B cell (primary cell): ENCODE data around the gene ACKR2.

Source experiments
- EZH2 ChIP-seq: IDR thresholded peaks from 2 replicates; pipeline ENCODE4 v1.6.1; 2012; ENCODE audit warnings: borderline replicate concordance, low read depth, mild to moderate bottlenecking, moderate library complexity, low read length; ENCODE audit not compliant: insufficient read depth, poor library complexity, severe bottlenecking
- TF ChIP-seq, protein P1 (sequence below): fragments of 200-600 bp; IDR thresholded peaks from one replicate; pipeline ENCODE4 v1.8.0; 2022; ENCODE audit warnings: antibody characterized with exemption, mild to moderate bottlenecking

DNA sequence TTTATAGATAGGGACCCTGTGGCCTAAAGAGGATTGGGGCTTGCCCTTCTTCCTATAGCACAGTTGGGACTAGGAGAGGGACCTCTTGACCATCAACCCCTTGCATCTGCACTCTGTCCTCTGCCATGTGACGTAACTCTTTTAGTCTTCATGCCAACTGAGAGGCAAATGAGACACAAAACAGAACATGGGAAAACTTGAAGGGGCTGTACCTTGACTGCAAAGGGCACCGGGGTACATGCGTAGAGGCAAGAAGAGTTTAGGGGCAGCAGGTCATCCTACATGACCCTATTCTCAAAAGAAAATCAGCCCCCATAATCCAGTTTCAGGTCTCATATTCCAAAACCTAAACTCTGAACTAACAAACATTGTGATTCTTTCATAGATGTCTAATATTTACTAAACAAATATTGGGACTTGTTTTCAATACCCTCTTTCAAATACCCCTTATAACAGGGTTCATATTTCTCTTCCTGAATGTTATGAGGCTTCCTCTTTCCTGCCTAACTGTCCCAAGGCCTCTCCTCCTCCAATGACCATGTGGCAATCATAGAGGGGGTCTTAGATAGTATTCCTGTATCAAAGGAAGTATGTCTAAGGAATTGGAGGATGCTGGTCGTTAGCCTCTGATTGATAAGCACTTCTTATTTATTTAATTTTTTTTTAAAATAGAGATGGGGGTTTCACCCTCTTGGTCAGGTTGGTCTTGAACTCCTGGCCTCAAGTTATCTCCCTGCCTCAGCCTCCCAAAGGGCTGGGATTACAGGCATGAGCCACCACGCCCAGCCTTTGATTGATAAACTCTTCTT is 20.6 kb downstream of the ACKR2 start:
- TF ChIP-seq EZH2: no peak
- TF ChIP-seq, protein P1, sequence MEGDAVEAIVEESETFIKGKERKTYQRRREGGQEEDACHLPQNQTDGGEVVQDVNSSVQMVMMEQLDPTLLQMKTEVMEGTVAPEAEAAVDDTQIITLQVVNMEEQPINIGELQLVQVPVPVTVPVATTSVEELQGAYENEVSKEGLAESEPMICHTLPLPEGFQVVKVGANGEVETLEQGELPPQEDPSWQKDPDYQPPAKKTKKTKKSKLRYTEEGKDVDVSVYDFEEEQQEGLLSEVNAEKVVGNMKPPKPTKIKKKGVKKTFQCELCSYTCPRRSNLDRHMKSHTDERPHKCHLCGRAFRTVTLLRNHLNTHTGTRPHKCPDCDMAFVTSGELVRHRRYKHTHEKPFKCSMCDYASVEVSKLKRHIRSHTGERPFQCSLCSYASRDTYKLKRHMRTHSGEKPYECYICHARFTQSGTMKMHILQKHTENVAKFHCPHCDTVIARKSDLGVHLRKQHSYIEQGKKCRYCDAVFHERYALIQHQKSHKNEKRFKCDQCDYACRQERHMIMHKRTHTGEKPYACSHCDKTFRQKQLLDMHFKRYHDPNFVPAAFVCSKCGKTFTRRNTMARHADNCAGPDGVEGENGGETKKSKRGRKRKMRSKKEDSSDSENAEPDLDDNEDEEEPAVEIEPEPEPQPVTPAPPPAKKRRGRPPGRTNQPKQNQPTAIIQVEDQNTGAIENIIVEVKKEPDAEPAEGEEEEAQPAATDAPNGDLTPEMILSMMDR: no peak
